K562 (cell line): ENCODE data around the gene BAIAP2L2. TPM values are rescaled to one million over a fixed set of nuclear protein-coding genes. Genes with fewer than 3 reads are reported as not detected.

Source experiments
- BRD4 ChIP-seq: fragments of 200-600 bp; sonication (generic); IDR thresholded peaks from 2 replicates; pipeline ENCODE4 v1.6.1; 2017; ENCODE audit warnings: inconsistent platforms
- CXXC5 ChIP-seq: fragments of 250-450 bp; sonication (Bioruptor Pico); IDR thresholded peaks from 2 replicates; pipeline ENCODE4 v1.8.0; 2022; ENCODE audit warnings: inconsistent platforms, mild to moderate bottlenecking, moderate library complexity
- GABPB2 ChIP-seq: fragments of 250-450 bp; sonication (Bioruptor Pico); conservative IDR thresholded peaks from 2 replicates; pipeline ENCODE4 v1.5.1; 2021; ENCODE audit warnings: mild to moderate bottlenecking
- JUND ChIP-seq, 2 experiments: IDR thresholded peaks; 2 replicates in 1 of 2; 3 replicates in 1 of 2; pipeline ENCODE4 v1.6.1; 2011; ENCODE audit warnings: borderline replicate concordance in 2 of 2, low read depth in 2 of 2, low read length in 2 of 2, improper control_type of control experiment in 1 of 2, missing biosample characterization in 1 of 2, missing genetic modification characterization in 1 of 2, missing genetic modification reagents in 1 of 2
- PML ChIP-seq: IDR thresholded peaks from 2 replicates; pipeline ENCODE4 v1.6.1; 2012; ENCODE audit warnings: low read length, inconsistent platforms
- PPARD ChIP-seq: fragments of 250-450 bp; sonication (Bioruptor Pico); IDR thresholded peaks from 2 replicates; pipeline ENCODE4 v1.8.0; 2022; ENCODE audit warnings: inconsistent platforms, mild to moderate bottlenecking, moderate library complexity
- RAD21 ChIP-seq, 2 experiments: fragments of 250-450 bp in 1 of 2; fragments of 450-650 bp in 1 of 2; sonication (Bioruptor Pico) in 1 of 2; formaldehyde crosslinking in 1 of 2; IDR thresholded peaks in 1 of 2; conservative IDR thresholded peaks in 1 of 2; 2 replicates each; pipeline versions ENCODE4 v1.4.0 to v1.8.0; 2020 to 2022; ENCODE audit warnings: mild to moderate bottlenecking in 2 of 2, moderate library complexity in 1 of 2
- RCOR1 ChIP-seq, 2 experiments: IDR thresholded peaks; 2 replicates each; pipeline ENCODE4 v1.6.1; 2012; ENCODE audit warnings: low read depth in 2 of 2, low read length in 2 of 2, borderline replicate concordance in 1 of 2, improper control_type of control experiment in 1 of 2
- SMAD4 ChIP-seq: fragments of 250-450 bp; sonication (Bioruptor Pico); conservative IDR thresholded peaks from 2 replicates; pipeline ENCODE4 v1.8.0; 2021; ENCODE audit warnings: inconsistent platforms, mild to moderate bottlenecking, moderate library complexity
- SMC3 ChIP-seq: conservative IDR thresholded peaks from 2 replicates; pipeline ENCODE4 v1.6.1; 2011; ENCODE audit warnings: low read depth, low read length, improper control_type of control experiment; ENCODE audit not compliant: insufficient read depth
- STAG1 ChIP-seq: sonication (generic); formaldehyde crosslinking; IDR thresholded peaks from 2 replicates; pipeline ENCODE4 v1.5.0; 2020; ENCODE audit warnings: missing genetic modification reagents, borderline replicate concordance
- TCF7L2 ChIP-seq: fragments of 150-350 bp; IDR thresholded peaks from 2 replicates; pipeline ENCODE4 v1.6.1; 2016; ENCODE audit warnings: low read depth, mild to moderate bottlenecking, low read length, moderate library complexity
- XRCC5 ChIP-seq: fragments of 200-400 bp; formaldehyde crosslinking; IDR thresholded peaks from 2 replicates; pipeline ENCODE4 v1.6.1; 2017; ENCODE audit warnings: low read depth, mild to moderate bottlenecking, low read length
- YY1 ChIP-seq, 3 experiments: IDR thresholded peaks; 2 replicates each; pipeline ENCODE4 v1.6.1; 2011; ENCODE audit warnings: low read length in 2 of 3, mild to moderate bottlenecking in 2 of 3, moderate library complexity in 2 of 3, borderline replicate concordance in 1 of 3, control low read depth in 1 of 3, low read depth in 1 of 3; ENCODE audit not compliant: insufficient read depth in 3 of 3, insufficient replicate concordance in 2 of 3, control insufficient read depth in 1 of 3, insufficient read length in 1 of 3; ENCODE audit errors: extremely low read depth in 1 of 3
- ZNF143 ChIP-seq: sonication (generic); formaldehyde crosslinking; IDR thresholded peaks from 2 replicates; pipeline ENCODE4 v1.9.0; 2022; ENCODE audit warnings: mild to moderate bottlenecking, missing genetic modification reagents
- ZNF785 ChIP-seq: fragments of 250-450 bp; sonication (Bioruptor Pico); IDR thresholded peaks from 2 replicates; pipeline ENCODE4 v1.4.0; 2020; ENCODE audit warnings: mild to moderate bottlenecking
- polyA plus RNA-seq, 8 experiments: library from polyadenylated mRNA; depleted of rRNA in 4 of 8; stranded (reverse) in 5 of 8; unstranded in 3 of 8; fragments of >200 nt; fragmentation: Nextera tagmentation in 2 of 8; fragmentation: Illumina TruSeq in 1 of 8; extraction: Ambion mirVana in 2 of 8; extraction: Trizol in 1 of 8; gene quantifications; 2 replicates each; pipeline versions ENCODE4 v1.2.1 to v1.2.3, GENCODE V29; 2011 to 2014; ENCODE audit warnings: inconsistent platforms in 1 of 8, missing spikeins in 1 of 8
- total RNA-seq, 7 experiments: library from RNA; depleted of rRNA in 6 of 7; stranded (reverse); fragments of >200 nt in 6 of 7; fragmentation: Illumina TruSeq in 2 of 7; extraction: Trizol in 2 of 7; gene quantifications; 2 replicates each; pipeline versions ENCODE4 v1.2.1 to v1.2.3, GENCODE V29; 2011 to 2021; ENCODE audit warnings: low replicate concordance in 1 of 7
- TF ChIP-seq, protein P1 (sequence below), 3 experiments: IDR thresholded peaks in 2 of 3; conservative IDR thresholded peaks in 1 of 3; 2 replicates each; pipeline ENCODE4 v1.5.1; 2011 to 2012; ENCODE audit warnings: low read length in 3 of 3, mild to moderate bottlenecking in 3 of 3, control low read depth in 2 of 3, improper control_type of control experiment in 1 of 3, inconsistent platforms in 1 of 3, low read depth in 1 of 3, mixed read lengths in 1 of 3, moderate library complexity in 1 of 3; ENCODE audit not compliant: insufficient read depth in 2 of 3
- TF ChIP-seq, protein P2 (sequence below): sonication (generic); formaldehyde crosslinking; IDR thresholded peaks from 2 replicates; pipeline ENCODE4 v1.8.1; 2023; ENCODE audit warnings: mild to moderate bottlenecking, missing genetic modification reagents
- TF ChIP-seq, protein P3 (sequence below): fragments of 450-650 bp; formaldehyde crosslinking; IDR thresholded peaks from 2 replicates; pipeline ENCODE4 v1.4.0; 2020; ENCODE audit warnings: mild to moderate bottlenecking, moderate library complexity

The BAIAP2L2 gene
- total and polyA plus RNA-seq, 9 of the 15 experiments (the other 6 are each of a cell fraction or from before 2014, with no cell fraction given) = 0.04 to 0.22 (median 0.07) TPM; not detected in 4

DNA sequence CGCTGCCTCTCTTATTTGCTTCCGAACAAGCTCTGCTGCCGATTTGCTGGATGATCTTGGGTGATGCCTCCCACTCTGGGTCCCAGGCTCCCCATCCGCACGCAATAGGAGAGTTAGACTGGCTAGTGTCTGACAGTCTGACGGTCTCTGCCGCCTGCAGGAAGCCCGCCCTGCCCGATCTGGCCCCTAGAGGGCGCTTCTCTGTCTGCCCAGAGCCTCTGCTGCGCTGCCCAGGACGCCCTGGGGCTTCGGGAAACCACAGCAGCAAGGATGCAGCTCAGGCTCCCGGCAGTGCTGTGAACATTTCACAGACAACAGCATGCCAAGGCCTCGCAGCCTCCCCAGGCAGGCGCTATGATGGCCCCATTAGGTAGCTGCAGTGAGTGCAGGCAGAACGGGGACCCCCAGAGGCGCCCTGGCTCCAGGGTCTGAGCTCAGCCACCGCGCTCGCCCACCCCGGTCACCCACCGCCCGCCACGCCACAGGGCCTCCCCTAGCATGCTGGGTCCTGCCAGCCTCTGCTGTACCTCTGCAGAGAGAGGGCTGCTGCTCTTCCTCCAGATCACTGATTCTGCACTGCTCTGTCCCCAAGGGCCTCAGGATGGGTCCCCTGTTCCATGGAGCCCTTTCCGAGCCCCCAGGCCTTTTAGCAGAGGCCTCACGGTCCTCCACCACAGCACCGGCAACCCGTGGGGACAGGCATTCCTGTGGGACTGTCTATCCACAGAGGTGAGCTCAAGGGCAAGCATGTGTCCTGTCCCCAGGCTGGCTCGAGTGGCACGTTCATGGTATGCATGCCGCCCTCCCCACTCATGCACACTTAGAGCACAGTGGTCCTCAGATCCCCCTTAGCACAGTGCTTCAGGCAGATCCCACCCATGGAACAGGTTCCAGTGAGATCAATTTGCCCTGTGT is 4.3 kb upstream of the BAIAP2L2 start (continued):
- TF ChIP-seq, protein P1, sequence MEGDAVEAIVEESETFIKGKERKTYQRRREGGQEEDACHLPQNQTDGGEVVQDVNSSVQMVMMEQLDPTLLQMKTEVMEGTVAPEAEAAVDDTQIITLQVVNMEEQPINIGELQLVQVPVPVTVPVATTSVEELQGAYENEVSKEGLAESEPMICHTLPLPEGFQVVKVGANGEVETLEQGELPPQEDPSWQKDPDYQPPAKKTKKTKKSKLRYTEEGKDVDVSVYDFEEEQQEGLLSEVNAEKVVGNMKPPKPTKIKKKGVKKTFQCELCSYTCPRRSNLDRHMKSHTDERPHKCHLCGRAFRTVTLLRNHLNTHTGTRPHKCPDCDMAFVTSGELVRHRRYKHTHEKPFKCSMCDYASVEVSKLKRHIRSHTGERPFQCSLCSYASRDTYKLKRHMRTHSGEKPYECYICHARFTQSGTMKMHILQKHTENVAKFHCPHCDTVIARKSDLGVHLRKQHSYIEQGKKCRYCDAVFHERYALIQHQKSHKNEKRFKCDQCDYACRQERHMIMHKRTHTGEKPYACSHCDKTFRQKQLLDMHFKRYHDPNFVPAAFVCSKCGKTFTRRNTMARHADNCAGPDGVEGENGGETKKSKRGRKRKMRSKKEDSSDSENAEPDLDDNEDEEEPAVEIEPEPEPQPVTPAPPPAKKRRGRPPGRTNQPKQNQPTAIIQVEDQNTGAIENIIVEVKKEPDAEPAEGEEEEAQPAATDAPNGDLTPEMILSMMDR (IDR thresholded peaks at IDR 0.05 in 2 of 3, conservative IDR thresholded peaks at IDR 0.05 in 1 of 3; ENCODE audit: insufficient read depth in 2 of 3, low read depth in 1 of 3, low read length in 3 of 3) = peak; percentile 81 to 87 (median 85)
- TF ChIP-seq, protein P2, sequence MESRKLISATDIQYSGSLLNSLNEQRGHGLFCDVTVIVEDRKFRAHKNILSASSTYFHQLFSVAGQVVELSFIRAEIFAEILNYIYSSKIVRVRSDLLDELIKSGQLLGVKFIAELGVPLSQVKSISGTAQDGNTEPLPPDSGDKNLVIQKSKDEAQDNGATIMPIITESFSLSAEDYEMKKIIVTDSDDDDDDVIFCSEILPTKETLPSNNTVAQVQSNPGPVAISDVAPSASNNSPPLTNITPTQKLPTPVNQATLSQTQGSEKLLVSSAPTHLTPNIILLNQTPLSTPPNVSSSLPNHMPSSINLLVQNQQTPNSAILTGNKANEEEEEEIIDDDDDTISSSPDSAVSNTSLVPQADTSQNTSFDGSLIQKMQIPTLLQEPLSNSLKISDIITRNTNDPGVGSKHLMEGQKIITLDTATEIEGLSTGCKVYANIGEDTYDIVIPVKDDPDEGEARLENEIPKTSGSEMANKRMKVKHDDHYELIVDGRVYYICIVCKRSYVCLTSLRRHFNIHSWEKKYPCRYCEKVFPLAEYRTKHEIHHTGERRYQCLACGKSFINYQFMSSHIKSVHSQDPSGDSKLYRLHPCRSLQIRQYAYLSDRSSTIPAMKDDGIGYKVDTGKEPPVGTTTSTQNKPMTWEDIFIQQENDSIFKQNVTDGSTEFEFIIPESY = peak; percentile 40; the same call in 1 of the 2 replicates
- TF ChIP-seq YY1 (IDR thresholded peaks at IDR 0.05; ENCODE audit: borderline replicate concordance in 1 of 3, control insufficient read depth in 1 of 3, extremely low read depth in 1 of 3, insufficient read depth in 3 of 3, insufficient read length in 1 of 3, insufficient replicate concordance in 2 of 3, low read depth in 1 of 3, low read length in 2 of 3) (peak in 1 of 3 experiments; percentile 17), XRCC5 (peak; percentile 59; the same call in 1 of the 2 replicates), RCOR1 (IDR thresholded peaks at IDR 0.05; ENCODE audit: borderline replicate concordance in 1 of 2, low read depth in 2 of 2, low read length in 2 of 2) (0 out of 4 replicates have a peak, but pooled peaks of 1 of the 2 experiments have one; percentile 21), ZNF785 (CRISPR knock-in tag) (no peak), PPARD (CRISPR knock-in tag) (no peak), ZNF143 (CRISPR knock-in tag) (peak; percentile 37; the same call in 1 of the 2 replicates), SMAD4 (CRISPR knock-in tag) (peak; percentile 40; the same call in 1 of the 2 replicates), TCF7L2 (no peak), RAD21 (CRISPR knock-in tag; conservative IDR thresholded peaks at IDR 0.05 in 1 of 2, IDR thresholded peaks at IDR 0.05 in 1 of 2) (peak; percentile 45 to 78), GABPB2 (no peak), STAG1 (CRISPR knock-in tag) (peak; percentile 18; the same call in 1 of the 2 replicates), PML (no peak), JUND (IDR thresholded peaks at IDR 0.05; ENCODE audit: borderline replicate concordance, low read depth, low read length) (peak; percentile 42; the same call in 1 of the 2 replicates), JUND (tag; IDR thresholded peaks at IDR 0.05; ENCODE audit: borderline replicate concordance, low read depth, low read length) (no peak; the same call in 2 of the 3 replicates), BRD4 (no peak), SMC3 (peak; percentile 70; the same call in 1 of the 2 replicates), CXXC5 (CRISPR knock-in tag) (peak; percentile 26; the same call in 1 of the 2 replicates)
- TF ChIP-seq, protein P3, sequence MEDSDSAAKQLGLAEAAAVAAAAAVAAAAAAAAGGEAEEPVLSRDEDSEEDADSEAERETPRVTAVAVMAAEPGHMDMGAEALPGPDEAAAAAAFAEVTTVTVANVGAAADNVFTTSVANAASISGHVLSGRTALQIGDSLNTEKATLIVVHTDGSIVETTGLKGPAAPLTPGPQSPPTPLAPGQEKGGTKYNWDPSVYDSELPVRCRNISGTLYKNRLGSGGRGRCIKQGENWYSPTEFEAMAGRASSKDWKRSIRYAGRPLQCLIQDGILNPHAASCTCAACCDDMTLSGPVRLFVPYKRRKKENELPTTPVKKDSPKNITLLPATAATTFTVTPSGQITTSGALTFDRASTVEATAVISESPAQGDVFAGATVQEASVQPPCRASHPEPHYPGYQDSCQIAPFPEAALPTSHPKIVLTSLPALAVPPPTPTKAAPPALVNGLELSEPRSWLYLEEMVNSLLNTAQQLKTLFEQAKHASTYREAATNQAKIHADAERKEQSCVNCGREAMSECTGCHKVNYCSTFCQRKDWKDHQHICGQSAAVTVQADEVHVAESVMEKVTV (CRISPR knock-in tag) = peak; percentile 26; the same call in 1 of the 2 replicates
